ENCODE data around the gene SH3BP5L. TPM values are rescaled to one million over a fixed set of nuclear protein-coding genes. Genes with fewer than 3 reads are reported as not detected.

Gene SH3BP5L
- total RNA-seq, 4 donors from 2014 or later, result 2.6 to 29.8 (median 16.4) TPM

GRCh38 chr1:248814351-248814750, 11.4 kb downstream of the SH3BP5L start:
- no peak for DNase-seq
- TF ChIP-seq POLR2A (IDR thresholded peaks at IDR 0.05), result no peak
- TF ChIP-seq, protein P1, sequence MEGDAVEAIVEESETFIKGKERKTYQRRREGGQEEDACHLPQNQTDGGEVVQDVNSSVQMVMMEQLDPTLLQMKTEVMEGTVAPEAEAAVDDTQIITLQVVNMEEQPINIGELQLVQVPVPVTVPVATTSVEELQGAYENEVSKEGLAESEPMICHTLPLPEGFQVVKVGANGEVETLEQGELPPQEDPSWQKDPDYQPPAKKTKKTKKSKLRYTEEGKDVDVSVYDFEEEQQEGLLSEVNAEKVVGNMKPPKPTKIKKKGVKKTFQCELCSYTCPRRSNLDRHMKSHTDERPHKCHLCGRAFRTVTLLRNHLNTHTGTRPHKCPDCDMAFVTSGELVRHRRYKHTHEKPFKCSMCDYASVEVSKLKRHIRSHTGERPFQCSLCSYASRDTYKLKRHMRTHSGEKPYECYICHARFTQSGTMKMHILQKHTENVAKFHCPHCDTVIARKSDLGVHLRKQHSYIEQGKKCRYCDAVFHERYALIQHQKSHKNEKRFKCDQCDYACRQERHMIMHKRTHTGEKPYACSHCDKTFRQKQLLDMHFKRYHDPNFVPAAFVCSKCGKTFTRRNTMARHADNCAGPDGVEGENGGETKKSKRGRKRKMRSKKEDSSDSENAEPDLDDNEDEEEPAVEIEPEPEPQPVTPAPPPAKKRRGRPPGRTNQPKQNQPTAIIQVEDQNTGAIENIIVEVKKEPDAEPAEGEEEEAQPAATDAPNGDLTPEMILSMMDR (IDR thresholded peaks at IDR 0.05), result no peak
- Histone ChIP-seq H3K36me3 (no peaks in the 10 kb centered on the region), H3K27ac (no peak overlapping the region), H3K4me1 (no peaks in the 10 kb centered on the region), H3K27me3 (no peaks in the 10 kb centered on the region), H3K4me3 (no peak overlapping the region), H3K9me3 (no peaks in the 10 kb centered on the region)
- intact Hi-C loops (cut with DNase I; ENCODE audit: low total_unique reads), result no loop called here

DNA sequence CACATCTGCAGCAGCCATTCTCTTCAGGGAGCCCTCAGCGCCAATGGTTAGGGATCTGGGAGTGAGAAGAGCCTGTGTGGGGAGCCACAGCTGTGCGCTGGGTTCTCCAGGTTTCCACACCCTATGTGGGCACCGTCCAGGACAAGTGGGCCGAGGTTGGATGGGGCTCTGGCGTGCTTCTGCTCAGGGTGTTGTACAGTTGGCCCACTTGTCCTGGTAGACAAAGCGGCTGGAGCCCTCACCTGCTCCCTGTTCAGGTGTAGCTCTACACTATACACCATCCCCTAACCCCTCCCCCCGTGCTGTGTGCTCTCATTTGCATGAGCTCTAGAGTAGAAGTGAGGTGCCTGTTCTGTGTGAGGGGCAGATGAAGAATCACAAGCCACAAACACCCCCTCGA, 12.2 kb downstream of the SH3BP5L start:
- Histone ChIP-seq H3K9me3 (no peaks in the 10 kb centered on the region), H3K4me1 (no peaks in the 10 kb centered on the region), H3K27me3 (no peaks in the 10 kb centered on the region), H3K27ac (no peak overlapping the region), H3K4me3 (no peak overlapping the region), H3K36me3 (no peaks in the 10 kb centered on the region)
- DNase-seq, result no peak
- intact Hi-C loops (cut with DNase I; ENCODE audit: low total_unique reads), result no loop called here
- no peak for TF ChIP-seq POLR2A (IDR thresholded peaks at IDR 0.05)
- TF ChIP-seq, protein P1 (IDR thresholded peaks at IDR 0.05), result no peak

GRCh38 chr1:248812736-248813425, 12.8 kb downstream of the SH3BP5L start:
- Histone ChIP-seq H3K36me3 (no peaks in the 10 kb centered on the region), H3K27ac (no peak overlapping the region), H3K27me3 (no peaks in the 10 kb centered on the region), H3K4me1 (no peaks in the 10 kb centered on the region), H3K9me3 (no peaks in the 10 kb centered on the region), H3K4me3 (no peak overlapping the region)
- TF ChIP-seq POLR2A (IDR thresholded peaks at IDR 0.05), result no peak
- TF ChIP-seq, protein P1 (IDR thresholded peaks at IDR 0.05), result no peak
- DNase-seq, result no peak
- intact Hi-C loops (cut with DNase I; ENCODE audit: low total_unique reads), result no loop called here

GRCh38 chr1:248811514-248812490, 13.9 kb downstream of the SH3BP5L start:
- TF ChIP-seq, protein P1 (IDR thresholded peaks at IDR 0.05), result no peak
- no peak for TF ChIP-seq POLR2A (IDR thresholded peaks at IDR 0.05)
- intact Hi-C loops (cut with DNase I; ENCODE audit: low total_unique reads), result no loop called here
- DNase-seq, result no peak
- Histone ChIP-seq H3K4me1 (no peaks in the 10 kb centered on the region), H3K9me3 (no peaks in the 10 kb centered on the region), H3K27me3 (no peaks in the 10 kb centered on the region), H3K4me3 (no peak overlapping the region), H3K36me3 (no peaks in the 10 kb centered on the region), H3K27ac (no peak overlapping the region)
